LNCaP clone FGC (cell line): Measurements from ENCODE around the gene IKBKE.

Source experiments
- DNase-seq: peaks from one replicate; pipeline ENCODE4 v3.0.0-alpha.2; 2011; ENCODE audit warnings: low read depth
- H3K4me3 ChIP-seq: 2 replicates; pipeline ENCODE4 v1.5.1; 2011; ENCODE audit warnings: mild to moderate bottlenecking, low read depth, low read length, control low read depth
- TF ChIP-seq, protein P1 (sequence below): IDR thresholded peaks from 2 replicates; pipeline ENCODE4 v1.5.1; 2012; ENCODE audit warnings: mild to moderate bottlenecking; ENCODE audit not compliant: control insufficient read depth, insufficient read depth; ENCODE audit errors: extremely low read depth

The IKBKE gene

DNA sequence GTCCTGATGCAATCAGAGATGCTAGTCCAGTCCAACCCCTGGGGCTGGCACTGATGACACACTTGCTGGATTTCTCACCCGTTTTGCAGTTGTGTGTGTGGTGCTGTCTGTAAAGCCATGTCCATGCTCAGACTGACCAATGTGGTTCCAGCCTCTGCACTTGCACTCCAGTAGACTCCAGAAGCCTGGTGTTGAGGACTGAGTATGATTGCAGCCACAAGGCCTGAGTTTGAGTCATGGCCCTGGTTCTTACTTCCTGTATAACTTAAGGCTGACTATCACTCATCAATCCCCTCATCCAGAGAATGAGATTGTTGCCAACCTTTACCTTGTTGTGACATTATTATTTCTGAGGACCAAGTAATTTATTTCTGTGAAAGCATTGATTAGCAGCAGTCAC lies 34.8 kb upstream of the IKBKE start:
- TF ChIP-seq, protein P1, sequence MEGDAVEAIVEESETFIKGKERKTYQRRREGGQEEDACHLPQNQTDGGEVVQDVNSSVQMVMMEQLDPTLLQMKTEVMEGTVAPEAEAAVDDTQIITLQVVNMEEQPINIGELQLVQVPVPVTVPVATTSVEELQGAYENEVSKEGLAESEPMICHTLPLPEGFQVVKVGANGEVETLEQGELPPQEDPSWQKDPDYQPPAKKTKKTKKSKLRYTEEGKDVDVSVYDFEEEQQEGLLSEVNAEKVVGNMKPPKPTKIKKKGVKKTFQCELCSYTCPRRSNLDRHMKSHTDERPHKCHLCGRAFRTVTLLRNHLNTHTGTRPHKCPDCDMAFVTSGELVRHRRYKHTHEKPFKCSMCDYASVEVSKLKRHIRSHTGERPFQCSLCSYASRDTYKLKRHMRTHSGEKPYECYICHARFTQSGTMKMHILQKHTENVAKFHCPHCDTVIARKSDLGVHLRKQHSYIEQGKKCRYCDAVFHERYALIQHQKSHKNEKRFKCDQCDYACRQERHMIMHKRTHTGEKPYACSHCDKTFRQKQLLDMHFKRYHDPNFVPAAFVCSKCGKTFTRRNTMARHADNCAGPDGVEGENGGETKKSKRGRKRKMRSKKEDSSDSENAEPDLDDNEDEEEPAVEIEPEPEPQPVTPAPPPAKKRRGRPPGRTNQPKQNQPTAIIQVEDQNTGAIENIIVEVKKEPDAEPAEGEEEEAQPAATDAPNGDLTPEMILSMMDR: no peak
- no peak for DNase-seq
- H3K4me3 ChIP-seq: no peak overlapping the region

DNA sequence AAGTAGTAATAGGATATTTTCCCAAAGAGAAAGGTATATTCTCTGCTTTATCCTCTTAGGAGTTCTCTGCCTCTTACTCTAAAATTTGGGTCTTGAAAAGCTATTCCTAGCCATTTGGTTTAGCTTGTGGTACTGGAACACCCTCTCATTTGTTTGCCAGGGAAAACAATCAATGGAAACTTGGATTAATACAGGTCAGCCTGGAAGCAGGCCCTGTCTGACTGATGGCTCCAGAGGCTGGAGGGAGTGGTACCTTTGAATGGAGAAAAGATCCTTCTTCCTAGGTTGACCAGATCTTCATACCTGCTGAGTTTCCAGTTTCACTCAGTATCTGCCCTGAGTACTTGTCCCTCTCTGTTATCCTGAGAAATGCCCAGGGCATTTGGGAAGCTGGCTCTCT lies 31.7 kb upstream of the IKBKE start:
- DNase-seq: no peak
- TF ChIP-seq, protein P1: no peak
- no peak overlapping the region for H3K4me3 ChIP-seq

GRCh38 chr1:206439205-206439604 lies 31.1 kb upstream of the IKBKE start:
- TF ChIP-seq, protein P1: no peak
- no peak for DNase-seq
- no peak overlapping the region for H3K4me3 ChIP-seq

GRCh38 chr1:206441336-206441967 lies 28.8 kb upstream of the IKBKE start:
- no peak overlapping the region for H3K4me3 ChIP-seq
- no peak for DNase-seq
- TF ChIP-seq, protein P1: no peak

DNA sequence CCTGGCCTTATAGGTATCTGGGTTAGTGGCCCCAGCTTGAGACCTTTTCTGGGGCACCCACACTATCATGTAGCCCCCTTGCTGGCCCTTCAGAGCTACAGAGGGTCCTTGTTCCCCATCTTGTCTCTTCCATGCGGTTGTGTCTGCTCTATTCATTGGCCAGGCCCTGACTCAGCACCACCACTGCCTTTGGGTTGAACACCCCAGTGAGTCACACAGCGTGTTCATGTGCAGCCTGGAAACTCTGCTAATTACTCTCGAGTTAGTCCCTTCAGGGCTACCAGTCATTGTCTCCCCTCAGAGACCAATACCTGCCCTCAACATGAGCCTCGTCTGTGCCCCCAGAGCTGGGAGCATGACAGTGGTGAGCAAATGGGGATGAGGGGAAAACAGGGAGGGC lies 28.2 kb upstream of the IKBKE start:
- TF ChIP-seq, protein P1: no peak
- H3K4me3 ChIP-seq: no peak overlapping the region
- DNase-seq: no peak

DNA sequence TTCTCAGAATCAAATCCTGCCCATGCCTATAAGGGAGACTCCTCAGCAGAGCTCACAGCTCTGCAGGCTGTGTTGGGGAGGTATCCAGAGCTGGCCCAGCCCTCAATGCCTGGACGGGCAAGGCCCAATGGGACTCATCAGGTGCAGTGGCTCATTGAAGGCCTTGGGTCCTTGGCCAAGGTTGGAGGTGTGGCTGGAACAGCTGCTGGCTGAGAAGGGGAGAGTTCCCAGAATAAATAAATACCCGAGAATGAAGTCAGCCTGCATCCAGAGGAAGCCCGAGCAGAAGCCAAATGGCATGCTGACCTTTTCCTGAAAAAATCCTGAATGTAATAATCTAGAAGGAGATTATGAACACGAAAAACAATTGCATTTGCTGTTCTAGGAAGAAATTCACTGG lies 25.2 kb upstream of the IKBKE start:
- H3K4me3 ChIP-seq: no peak overlapping the region
- TF ChIP-seq, protein P1: no peak
- no peak for DNase-seq

- TF ChIP-seq, protein P1: no peak
- no peak for DNase-seq
- H3K4me3 ChIP-seq: no peak overlapping the region
These were observed 24.3 kb upstream of the IKBKE start for GRCh38 chr1:206445911-206446356.
